Left lung (tissue), 10 donors: ENCODE data around the gene CDK2. TPM values are rescaled to one million over a fixed set of nuclear protein-coding genes. Genes with fewer than 3 reads are reported as not detected.

ENCODE experiments used
- ATAC-seq: fragments of 200-7000 bp; cut with Tn5 transposase; one replicate; pipeline ENCODE4 v1.9.1; 2020; ENCODE audit warnings: moderate library complexity
- DNase-seq, 4 donors: peaks; one replicate each; pipeline ENCODE4 v3.0.0-alpha.2; 2013 to 2020
- H3K27ac ChIP-seq, 2 donors: fragments of 200-600 bp; sonication (generic) in 1 of 2; one replicate each; pipeline versions ENCODE4 v1.5.0 to v1.8.0; 2020 to 2021
- H3K27me3 ChIP-seq, 2 donors: fragments of 200-600 bp; sonication (generic) in 1 of 2; one replicate each; pipeline versions ENCODE4 v1.5.0 to v1.8.0; 2020 to 2021
- H3K36me3 ChIP-seq, 2 donors: fragments of 200-600 bp; sonication (generic) in 1 of 2; one replicate each; pipeline versions ENCODE4 v1.5.0 to v1.8.0; 2020 to 2021
- H3K4me1 ChIP-seq, 2 donors: fragments of 200-600 bp; one replicate each; pipeline ENCODE4 v1.8.0; 2021
- H3K4me3 ChIP-seq, 2 donors: fragments of 200-600 bp; sonication (generic) in 1 of 2; one replicate each; pipeline versions ENCODE4 v1.5.0 to v1.8.0; 2020 to 2021; ENCODE audit warnings: mild to moderate bottlenecking in 1 of 2
- H3K9me3 ChIP-seq, 2 donors: fragments of 200-600 bp; sonication (generic) in 1 of 2; one replicate each; pipeline versions ENCODE4 v1.5.0 to v1.8.0; 2020 to 2021
- intact Hi-C, 2 donors: fragments of 100-400 bp; cut with DNase I; formaldehyde crosslinking; loops; one replicate each; pipeline versions ENCODE4 v1.11.2 to v1.14.2; 2022
- polyA plus RNA-seq, 6 donors: library from polyadenylated mRNA; unstranded; fragments of 120-200 nt; gene quantifications; one replicate each; pipeline ENCODE4 v1.2.1, GENCODE V29; 2013; ENCODE audit not compliant: insufficient read length in 6 of 6
- total RNA-seq, 2 donors: library from RNA; stranded (reverse); fragmentation: NEBNext Ultra II Directional; extraction: Animal tissue kit (Norgen Biotek cat#: 25700); gene quantifications; one replicate each; pipeline ENCODE4 v1.2.1, GENCODE V29; 2021
- TF ChIP-seq, protein P1 (sequence below), 2 donors: fragments of 200-600 bp; sonication (generic) in 1 of 2; IDR thresholded peaks; one replicate each; pipeline versions ENCODE4 v1.5.0 to v1.8.0; 2021; ENCODE audit warnings: antibody characterized with exemption in 2 of 2
- donor health status: DM: no; HTN: yes; CAD: no.
- donor health status: DM: no; HTN: no; CAD: no.

Gene CDK2
- total and polyA plus RNA-seq, 8 donors, result 34.1 to 89.0 (median 76.8) TPM

DNA sequence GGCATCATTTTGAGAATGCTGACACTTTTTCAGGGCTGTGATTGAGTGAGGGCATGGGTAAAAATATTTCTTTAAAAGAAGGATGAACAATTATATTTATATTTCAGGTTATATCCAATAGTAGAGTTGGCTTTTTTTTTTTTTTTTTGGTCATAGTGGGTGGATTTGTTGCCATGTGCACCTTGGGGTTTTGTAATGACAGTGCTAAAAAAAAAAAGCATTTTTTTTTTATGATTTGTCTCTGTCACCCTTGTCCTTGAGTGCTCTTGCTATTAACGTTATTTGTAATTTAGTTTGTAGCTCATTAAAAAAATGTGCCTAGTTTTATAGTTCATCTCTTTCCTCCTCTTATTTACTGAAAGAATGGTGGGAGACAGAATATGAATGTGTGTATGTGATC is 5.8 kb downstream of the CDK2 start:
- TF ChIP-seq, protein P1, sequence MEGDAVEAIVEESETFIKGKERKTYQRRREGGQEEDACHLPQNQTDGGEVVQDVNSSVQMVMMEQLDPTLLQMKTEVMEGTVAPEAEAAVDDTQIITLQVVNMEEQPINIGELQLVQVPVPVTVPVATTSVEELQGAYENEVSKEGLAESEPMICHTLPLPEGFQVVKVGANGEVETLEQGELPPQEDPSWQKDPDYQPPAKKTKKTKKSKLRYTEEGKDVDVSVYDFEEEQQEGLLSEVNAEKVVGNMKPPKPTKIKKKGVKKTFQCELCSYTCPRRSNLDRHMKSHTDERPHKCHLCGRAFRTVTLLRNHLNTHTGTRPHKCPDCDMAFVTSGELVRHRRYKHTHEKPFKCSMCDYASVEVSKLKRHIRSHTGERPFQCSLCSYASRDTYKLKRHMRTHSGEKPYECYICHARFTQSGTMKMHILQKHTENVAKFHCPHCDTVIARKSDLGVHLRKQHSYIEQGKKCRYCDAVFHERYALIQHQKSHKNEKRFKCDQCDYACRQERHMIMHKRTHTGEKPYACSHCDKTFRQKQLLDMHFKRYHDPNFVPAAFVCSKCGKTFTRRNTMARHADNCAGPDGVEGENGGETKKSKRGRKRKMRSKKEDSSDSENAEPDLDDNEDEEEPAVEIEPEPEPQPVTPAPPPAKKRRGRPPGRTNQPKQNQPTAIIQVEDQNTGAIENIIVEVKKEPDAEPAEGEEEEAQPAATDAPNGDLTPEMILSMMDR (IDR thresholded peaks at IDR 0.05), result no peak
- H3K27ac ChIP-seq, result peak overlapping the region; percentile 96 to 98
- no peak for ATAC-seq
- peaks cover 0 to 57% of the 10 kb centered on the region in 2 donors for H3K4me1 ChIP-seq
- no peaks in the 10 kb centered on the region for H3K9me3 ChIP-seq
- H3K27me3 ChIP-seq, result no peaks in the 10 kb centered on the region
- H3K36me3 ChIP-seq, result peaks cover 0 to 8% of the 10 kb centered on the region in 2 donors
- intact Hi-C loops, result no loop called here
- no peak for DNase-seq
- H3K4me3 ChIP-seq, result peak overlapping the region; percentile 42 to 98

DNA sequence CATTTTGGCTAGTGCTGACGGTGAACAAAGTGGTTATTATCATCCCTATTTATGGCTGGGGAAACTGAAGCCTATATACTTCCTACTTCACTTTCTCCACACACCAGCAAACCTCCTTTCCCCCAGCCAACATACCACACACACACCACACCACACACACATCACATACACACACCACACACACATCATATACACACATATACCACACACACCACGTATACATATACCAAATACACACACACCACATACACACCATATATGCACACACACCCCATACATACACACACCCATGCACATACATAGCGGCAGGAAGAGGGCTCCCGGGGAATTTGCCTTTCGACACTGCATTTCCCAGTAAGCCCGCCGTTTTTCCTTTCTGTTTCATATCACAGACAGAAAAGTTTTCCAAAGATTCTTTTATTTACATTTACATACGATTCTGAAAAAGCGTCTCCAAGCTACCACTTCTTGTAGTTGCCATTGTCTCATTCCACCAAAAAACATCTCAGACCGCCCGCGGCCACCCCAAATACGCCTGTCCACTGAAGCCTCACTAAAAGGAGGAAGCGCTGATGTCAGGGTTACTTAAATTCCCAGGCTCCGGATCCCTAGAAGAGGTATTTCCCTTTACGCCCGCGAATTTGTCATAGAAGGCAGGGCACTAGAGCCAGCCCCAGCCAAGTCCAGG is 6.4 kb downstream of the CDK2 start:
- H3K27me3 ChIP-seq, result no peaks in the 10 kb centered on the region
- H3K9me3 ChIP-seq, result no peaks in the 10 kb centered on the region
- intact Hi-C loops, result no loop called here

DNA sequence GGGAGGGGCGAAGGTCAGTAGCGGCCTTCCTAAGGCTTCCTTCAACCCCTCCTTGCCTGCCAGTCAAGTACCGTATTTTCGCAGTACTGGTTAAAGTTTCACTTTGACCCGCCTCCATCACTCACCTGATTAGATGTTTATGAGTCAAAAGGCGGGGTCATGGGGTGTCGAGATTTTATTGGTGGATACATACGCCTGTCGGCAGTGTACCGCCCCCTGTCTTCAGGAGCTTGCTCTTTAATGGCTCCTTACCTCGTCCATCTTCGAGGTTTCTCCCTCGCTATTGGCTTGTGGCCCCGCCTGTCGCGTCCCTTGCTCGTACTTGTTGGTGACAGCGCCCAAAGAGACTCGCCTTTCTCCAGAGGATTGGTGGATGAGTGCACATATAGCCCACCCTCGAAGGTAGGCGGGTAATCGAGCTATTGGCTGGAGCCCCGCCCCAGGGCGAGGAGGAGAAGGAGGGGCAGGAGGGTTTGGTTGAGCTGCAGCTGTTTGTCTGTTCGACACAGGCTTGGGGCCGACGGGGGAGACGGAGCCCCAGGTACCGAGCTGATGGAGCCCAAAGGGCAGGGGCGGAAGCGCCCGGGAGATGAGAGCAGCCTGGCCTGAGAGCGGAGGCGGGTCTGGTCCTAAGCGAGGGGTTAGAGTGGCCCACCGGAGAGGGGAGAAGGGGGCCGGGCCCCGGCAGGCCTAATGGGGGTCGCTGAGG is 7.1 kb downstream of the CDK2 start, which contains the start of gene RAB5B:
RAB5B (plus strand) TSS at position 480 of the 709 bp plus-strand sequence. CDS start 12,883 bp downstream, outside the sequence.
- peak within 1 kb of the TSS; percentile 96 to 98 for H3K27ac ChIP-seq
- peaks cover 3 to 59% of the 10 kb centered on the region in 2 donors for H3K4me1 ChIP-seq
- peak; percentile 91 for ATAC-seq
- H3K36me3 ChIP-seq, result peaks cover 0 to 8% of the 10 kb centered on the region in 2 donors
- TF ChIP-seq, protein P1 (IDR thresholded peaks at IDR 0.05), result peak in 1 of 2 donors; percentile 16
- peak; percentile 98 to 100 (median 98) for DNase-seq
- intact Hi-C loops, result no loop called here
- H3K4me3 ChIP-seq, result peak within 1 kb of the TSS; percentile 94 to 98
- no peaks in the 10 kb centered on the region for H3K9me3 ChIP-seq
- H3K27me3 ChIP-seq, result no peaks in the 10 kb centered on the region

More for the DNA sequence above, 6.4 kb downstream of the CDK2 start:
- Histone ChIP-seq H3K4me3 (peak overlapping the region; percentile 42 to 98), H3K4me1 (peaks cover 3 to 57% of the 10 kb centered on the region in 2 donors), H3K36me3 (peaks cover 0 to 8% of the 10 kb centered on the region in 2 donors), H3K27ac (peak overlapping the region; percentile 96 to 98)
- DNase-seq, result peak in 3 of 4 donors; percentile 44 to 95 (median 45)
- ATAC-seq, result peak; percentile 7
- TF ChIP-seq, protein P1 (IDR thresholded peaks at IDR 0.05), result no peak

DNA sequence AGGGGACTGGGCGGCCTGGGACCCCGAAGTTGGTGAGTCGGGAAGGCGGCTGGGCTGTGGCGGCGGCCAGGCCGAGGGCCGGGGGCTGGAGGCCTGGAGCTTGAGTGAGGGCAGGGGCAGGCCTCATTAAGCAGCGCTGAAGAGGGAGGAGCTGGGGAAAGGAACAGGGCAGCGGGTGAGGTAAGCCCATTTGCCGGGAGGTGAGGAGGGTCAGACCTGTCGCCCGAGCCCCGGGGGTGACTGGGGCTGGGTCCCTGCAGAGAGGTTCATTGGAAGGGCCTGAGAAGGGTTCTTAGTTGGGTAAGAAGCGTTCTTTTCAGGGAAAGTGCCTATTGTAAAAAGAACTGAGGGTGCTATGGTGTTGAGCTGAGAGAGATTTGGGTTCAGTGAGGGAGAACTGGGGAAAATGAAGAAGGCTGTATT is 7.7 kb downstream of the CDK2 start:
- ATAC-seq (peak; percentile 54), DNase-seq (peak in 3 of 4 donors; percentile 31 to 74 (median 49))
- H3K27me3 ChIP-seq, result no peaks in the 10 kb centered on the region
- peak overlapping the region; percentile 94 to 98 for H3K4me3 ChIP-seq
- H3K9me3 ChIP-seq, result no peaks in the 10 kb centered on the region
- peaks cover 3 to 65% of the 10 kb centered on the region in 2 donors for H3K4me1 ChIP-seq
- TF ChIP-seq, protein P1 (IDR thresholded peaks at IDR 0.05), result no peak
- H3K36me3 ChIP-seq, result peaks cover 0 to 8% of the 10 kb centered on the region in 2 donors
- H3K27ac ChIP-seq, result peak overlapping the region; percentile 96 to 97
- intact Hi-C loops, result no loop called here

DNA sequence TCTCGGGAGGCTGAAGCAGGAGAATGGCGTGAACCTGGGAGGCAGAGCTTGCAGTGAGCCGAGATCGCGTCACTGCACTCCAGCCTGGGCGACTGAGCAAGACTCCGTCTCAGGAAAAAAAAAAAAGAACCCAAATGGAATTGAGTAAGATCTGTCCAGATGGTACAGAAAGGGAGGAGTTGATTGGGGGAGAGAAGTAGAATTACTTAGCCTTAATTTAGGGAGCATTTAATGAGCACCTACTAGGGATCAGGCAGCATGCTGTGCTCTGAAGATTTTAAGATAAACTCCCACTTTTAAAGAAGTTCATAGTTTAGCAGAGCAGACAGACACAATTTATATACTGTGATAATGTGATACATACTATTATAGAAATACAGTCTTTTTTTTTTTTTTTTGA is 11.8 kb downstream of the CDK2 start:
- H3K4me1 ChIP-seq, result peaks cover 5 to 71% of the 10 kb centered on the region in 2 donors
- peak overlapping the region; percentile 6 to 48 for H3K27ac ChIP-seq
- ATAC-seq (no peak), DNase-seq (no peak)
- H3K36me3 ChIP-seq, result peaks cover 0 to 22% of the 10 kb centered on the region in 2 donors
- H3K27me3 ChIP-seq, result no peaks in the 10 kb centered on the region
- no peaks in the 10 kb centered on the region for H3K9me3 ChIP-seq
- TF ChIP-seq, protein P1 (IDR thresholded peaks at IDR 0.05), result no peak
- H3K4me3 ChIP-seq, result no peak overlapping the region
- intact Hi-C loops, result no loop called here
